ENCODE data around the gene ACOD1.

- no peak for TF ChIP-seq POLR2A (IDR thresholded peaks at IDR 0.05)
- TF ChIP-seq CTCF (IDR thresholded peaks at IDR 0.05) = no peak
Observed at GRCh38 chr13:76927955-76928354, 20.4 kb upstream of the ACOD1 start.
